CD4-positive, alpha-beta T cell treated with Interleukin-15 for 1 hour (primary cell): ENCODE data around the gene LRFN4.

Experiments
- DNase-seq: peaks from one replicate; pipeline ENCODE4 v3.0.0-alpha.2; 2020

The LRFN4 gene

DNA sequence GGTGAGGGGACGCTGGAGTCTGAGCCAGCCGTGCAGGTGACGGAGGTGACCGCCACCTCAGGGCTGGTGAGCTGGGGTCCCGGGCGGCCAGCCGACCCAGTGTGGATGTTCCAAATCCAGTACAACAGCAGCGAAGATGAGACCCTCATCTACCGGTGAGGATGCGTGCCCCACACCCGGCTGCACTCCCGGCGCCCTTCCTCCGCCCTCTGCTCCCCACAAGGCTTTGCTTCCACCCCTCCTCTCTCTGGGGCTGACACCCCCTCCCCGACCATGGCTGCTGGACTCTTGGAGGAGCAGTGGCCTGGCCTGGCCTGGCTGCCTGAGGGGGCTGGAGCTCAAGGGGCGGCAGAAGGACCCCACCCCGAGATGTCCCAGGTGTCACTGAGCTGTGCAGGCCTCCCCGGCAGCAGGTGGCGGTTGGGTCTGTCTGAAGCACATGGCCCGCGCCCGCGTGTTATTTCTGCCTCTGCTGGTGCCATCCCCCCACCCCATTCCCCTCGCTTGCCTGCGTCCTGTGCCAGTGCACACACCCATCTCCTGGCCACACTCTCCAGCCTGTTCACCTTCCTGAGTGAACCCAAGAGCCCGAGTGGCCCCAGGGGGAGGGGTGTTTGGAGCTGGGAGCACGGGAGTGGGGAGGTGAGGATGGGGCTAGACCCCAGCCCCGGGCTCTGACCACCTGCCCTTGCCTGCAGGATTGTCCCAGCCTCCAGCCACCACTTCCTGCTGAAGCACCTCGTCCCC is 2.2 kb downstream of the LRFN4 start:
- DNase-seq = no peak

DNA sequence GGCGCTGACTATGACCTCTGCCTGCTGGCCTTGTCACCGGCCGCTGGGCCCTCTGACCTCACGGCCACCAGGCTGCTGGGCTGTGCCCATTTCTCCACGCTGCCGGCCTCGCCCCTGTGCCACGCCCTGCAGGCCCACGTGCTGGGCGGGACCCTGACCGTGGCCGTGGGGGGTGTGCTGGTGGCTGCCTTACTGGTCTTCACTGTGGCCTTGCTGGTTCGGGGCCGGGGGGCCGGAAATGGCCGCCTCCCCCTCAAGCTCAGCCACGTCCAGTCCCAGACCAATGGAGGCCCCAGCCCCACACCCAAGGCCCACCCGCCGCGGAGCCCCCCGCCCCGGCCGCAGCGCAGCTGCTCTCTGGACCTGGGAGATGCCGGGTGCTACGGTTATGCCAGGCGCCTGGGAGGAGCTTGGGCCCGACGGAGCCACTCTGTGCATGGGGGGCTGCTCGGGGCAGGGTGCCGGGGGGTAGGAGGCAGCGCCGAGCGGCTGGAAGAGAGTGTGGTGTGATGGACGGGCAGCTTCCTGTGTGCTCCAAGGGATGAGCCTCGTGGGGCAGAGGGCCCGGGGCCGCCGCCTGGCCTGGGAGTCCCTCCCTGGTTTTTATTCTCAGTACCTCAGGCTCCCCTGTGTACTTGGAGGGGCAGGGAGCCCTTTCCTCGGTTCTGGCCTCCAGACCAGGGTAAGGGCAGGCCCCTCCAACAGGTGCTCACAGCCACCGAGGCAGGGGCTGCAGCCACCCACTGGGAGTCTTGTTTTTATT is 3.0 kb downstream of the LRFN4 start:
- DNase-seq = no peak

DNA sequence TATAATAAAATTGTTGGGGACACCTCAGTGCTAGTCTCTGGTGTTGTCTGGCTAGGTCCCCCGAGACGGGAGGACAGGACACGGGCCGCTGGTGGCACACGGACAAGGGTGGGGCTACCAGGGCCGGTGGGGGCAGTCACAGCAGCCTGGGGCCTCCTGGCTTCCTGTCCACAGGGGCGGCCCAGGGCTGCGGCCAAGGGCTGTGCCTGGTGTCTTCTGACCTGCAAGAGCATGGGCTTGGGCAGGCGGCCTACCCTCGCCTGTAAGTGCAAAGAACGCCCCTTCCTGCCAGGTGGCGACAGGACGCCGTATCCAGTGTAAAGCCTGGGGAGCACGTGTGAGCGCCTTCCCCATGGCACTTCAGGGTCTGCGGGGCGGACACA is 3.6 kb downstream of the LRFN4 start:
- DNase-seq = no peak

DNA sequence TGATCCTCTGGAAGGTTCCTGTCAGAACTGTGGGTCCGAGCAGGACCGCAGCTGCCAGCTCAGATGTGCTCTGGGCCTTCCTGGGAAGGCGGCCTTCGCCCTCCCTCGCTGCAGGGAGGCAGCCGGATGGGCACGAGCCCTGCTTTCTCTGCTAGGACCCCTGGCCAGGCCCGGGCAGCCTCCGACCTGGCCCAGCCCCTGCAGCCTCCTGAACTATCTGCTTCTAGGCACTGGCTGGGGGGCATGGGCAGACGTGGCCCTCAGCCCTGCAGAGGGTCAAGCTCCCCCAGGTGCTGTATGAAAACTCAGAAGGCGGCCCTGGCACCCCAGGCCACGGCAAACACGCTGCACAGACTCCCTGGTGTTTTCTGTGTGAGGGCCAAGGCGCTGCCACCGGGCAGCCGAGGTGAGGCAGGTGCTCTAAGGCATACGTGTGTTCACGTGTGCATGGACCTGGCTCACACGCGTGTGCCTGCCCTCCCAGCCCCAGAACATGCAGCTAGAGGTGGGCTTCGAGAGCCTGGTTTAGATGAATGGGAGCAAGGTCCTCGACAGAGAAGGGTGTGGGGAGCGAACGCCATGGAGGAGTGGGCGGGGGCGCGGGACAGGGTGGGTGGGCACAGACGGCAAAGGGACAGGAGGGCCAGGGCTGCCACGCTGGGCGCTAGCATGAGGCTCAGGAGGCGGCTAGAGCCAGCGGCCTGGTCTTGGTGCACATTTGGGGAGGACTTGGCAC is 4.3 kb downstream of the LRFN4 start:
- DNase-seq = no peak

DNA sequence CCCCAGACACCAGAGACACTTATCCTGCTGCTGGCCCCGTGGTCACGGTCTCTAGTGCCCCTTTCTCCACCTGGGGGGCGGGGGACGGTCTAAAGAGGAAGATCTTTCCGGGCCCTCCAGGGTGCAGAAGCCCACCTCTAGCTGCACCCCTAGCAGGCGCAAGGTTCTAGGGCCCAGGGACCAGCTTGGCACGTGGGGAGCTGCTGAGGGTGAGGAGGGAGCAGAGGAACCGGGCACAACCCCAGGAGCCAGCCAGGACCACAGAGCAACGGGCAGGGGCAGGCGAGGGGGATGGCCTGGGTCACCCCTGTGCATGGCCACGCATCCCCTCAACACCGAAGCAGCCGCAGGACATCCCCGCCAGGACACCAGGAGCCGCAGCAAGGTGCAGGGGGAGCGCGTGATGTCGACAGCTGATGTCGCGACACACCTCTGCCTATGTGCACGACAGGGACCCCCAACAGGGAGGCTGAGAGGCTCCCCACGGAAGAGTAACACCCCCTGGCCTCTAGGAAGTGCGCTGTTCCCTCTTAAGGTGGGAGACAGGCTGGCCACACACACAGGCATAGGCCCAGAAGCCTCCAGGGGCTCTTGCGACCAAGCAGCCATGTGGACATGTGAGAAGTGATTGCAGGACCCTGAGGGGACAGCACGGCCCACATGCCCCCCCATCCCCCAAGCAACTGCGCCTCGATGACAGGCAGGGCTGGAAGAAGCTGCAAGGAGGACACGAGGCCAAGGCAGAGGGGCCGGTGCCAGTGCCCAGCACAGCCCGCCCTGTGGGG is 5.1 kb downstream of the LRFN4 start:
- DNase-seq = no peak

DNA sequence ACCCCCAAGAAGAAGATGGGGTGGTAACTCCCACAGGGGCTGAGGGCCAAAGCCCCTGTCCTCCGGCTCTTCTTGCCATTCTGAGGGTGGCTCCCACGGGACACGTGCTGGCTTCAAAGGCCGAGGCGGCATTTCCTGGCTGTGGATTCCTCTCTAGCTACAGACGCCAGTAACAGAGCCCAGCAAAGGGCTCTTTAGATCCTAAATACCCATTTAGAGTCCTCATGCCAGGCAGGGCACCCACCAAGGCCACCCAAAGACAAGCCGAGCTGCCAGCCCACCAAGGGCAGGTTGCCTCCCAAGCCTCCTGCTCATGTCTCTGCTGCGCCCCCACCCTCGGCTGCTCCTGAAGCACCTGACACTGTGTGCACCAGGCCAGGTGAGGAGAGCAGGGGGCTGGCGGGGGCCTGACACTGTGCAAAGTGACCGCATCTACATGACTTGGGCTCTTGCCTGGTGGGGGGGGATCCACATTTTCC is 5.7 kb downstream of the LRFN4 start:
- DNase-seq = no peak

DNA sequence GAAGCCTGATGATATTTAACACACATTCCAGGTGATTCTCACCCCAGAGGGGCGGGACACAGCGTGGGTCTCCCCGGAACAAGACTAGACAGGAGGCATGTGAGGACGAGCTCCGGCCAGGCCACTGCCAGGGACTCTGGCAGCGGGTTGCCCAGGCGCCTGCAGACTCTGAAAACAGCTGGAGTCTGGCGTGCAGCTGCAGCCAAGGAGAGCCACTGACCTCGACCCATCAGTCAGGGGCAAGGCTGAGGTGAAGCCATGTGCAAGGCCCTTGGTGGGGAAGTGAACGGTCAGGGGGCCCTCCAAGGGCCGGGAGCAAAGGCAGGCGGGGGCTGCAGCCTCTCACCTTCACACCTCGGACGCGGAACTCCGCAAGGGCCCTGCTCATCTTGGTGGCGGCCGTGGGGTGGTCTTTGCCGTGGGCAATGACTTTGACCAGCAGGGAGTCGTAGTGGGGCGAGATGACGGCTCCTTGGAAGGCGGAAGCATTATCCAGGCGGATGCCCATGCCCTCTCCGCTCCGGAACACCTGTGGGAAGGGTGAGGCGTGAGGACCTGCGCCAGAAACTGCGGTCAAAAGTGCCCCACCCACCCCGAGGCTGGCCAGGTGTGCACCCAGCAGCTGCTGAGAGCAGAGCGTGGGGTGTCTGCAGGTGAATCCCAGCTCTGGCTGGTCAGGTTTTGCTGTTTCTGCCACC is 6.7 kb downstream of the LRFN4 start:
- no peak for DNase-seq

DNA sequence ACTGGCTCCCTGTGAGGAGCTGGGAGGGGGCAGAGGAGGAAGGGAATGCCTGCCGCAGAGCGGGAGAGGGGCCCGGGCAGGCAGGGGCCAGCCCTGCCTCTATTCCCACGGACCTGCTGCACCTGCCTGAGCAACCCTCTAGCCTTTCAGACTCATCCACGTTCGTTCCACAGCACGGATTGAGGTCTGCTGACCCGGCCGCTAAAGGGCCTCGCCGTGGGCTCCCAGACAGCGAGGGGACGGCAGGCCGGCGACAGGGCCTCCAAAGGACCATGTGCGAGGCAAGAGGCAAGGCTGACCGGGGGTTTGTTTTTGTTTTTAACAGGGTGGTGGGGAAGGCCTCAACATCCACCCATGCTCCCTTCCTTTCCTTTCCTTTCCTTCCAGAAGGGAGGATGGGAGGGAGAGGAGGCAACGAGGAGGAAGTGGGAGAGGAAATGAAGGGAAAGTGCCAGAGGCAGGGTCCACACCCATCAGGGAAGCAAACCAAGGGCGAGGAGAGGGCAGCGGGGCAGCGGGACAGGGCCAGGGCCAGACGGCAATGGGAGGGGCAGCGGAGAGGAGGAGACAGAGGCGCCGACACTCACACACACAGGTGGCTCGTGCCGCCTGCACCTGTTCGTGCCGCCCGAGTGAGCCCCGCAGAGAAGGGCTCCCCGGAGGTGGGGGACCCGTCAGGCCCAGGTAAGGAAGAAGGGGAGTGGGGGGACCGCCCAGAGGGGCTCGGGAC is 7.5 kb downstream of the LRFN4 start:
- no peak for DNase-seq

DNA sequence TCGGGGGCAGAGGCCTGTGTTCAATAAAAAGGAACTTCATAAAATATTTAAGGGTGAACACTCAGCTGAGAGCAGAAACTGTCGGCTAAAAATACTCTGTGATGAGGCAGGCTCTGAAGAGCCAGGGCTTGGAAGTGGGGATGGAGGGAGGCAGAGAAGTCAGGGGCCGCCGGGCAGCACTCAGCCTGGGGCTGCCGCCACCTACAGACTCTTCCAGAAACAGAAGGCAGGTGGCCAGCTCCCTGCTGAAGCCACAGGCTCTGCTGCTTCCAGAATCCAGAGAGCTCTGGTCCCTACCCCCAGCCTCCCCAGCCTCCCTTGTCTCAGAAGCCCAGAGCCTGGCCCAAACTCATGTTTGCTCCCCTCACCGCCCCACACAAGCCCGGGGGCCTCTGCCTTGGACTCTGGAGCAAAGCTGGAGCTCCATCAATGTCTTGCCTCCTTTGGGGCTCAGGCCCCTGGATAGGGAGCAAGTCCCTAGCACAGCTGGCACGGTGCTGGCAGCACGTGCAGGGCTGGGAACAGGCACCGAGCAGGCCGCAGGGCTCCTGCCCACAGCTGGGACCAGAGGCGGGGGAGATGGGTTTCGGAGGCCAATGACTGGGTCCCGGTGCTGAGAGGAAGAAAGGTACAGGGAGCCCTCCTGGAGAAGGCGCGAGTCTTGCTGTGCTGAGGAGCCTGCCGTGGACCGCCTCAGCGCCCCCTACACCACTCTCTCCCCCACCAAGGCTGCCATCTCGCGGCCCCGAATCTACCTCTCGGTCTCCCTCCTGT is 8.2 kb downstream of the LRFN4 start:
- no peak for DNase-seq

DNA sequence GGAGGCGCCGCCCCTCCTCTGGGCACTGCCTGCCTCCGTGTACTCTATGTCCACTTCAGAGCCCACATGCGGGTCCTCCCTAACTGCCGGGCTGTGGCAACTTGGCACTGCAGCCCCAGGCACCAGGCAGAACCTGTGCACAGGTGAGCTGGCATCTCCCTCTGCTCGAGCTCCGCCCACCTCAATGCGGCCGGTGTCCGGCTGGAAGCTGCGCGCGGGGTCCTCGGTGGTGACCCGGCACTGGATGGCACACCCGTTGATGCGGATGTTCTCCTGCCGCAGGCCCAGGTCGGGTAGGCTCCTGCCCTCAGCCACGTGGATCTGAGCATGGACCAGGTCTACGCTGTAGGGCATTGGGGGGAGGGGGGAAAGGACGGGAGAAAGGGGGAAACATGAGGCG is 9.1 kb downstream of the LRFN4 start:
- no peak for DNase-seq

DNA sequence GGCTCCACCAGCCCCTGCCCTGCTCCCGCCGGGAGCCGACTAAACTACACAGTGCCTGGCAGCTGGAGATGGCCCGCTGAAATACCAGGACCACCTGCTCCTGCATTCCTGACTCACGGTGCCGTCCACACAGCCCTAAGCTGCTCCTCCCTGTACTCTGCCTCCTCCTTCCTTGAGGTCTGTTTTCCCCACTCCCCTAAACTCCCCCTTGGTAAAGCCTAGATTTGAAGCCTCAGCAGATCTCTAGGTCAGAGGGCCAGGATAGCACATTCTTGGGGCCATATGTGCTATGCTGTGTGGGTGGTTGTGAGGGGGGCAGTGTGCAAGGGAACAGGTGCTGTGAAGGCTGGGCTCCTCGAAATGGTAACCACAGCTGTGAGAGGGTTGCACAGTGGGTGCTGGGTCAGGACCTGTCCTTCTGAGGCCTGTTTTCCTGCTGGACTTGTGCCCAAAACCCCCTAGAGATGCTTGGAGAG is 9.7 kb downstream of the LRFN4 start:
- no peak for DNase-seq

DNA sequence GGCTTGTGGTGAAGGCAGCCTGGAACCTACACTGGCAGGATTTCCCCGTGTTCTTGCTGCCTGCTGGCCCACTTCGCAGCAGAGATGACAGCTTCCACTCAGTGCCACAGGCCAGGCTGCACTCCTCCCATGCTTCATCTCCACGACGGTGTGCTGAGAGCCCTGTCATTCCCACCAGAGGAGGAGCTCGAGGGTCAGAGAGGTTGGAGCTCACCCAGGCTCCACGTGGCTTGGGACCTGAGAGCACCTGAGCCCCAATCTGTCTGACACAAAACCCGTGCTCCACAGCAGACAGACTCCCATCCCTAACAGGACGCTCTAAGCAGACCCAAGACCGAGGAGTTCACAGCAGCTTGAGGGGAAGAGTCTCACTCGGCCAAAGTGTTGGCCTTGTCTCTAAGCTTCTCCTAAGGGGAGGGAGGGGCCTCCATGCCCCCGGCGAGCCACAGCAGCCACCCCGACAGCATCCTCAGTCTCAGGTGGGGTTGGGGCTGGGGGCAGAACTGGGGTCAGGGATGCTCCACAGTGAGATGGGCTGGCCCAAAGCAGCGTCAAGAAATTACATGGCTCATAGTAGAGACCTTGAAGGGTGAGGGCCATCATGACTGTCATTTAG is 10.7 kb downstream of the LRFN4 start:
- DNase-seq = no peak

DNA sequence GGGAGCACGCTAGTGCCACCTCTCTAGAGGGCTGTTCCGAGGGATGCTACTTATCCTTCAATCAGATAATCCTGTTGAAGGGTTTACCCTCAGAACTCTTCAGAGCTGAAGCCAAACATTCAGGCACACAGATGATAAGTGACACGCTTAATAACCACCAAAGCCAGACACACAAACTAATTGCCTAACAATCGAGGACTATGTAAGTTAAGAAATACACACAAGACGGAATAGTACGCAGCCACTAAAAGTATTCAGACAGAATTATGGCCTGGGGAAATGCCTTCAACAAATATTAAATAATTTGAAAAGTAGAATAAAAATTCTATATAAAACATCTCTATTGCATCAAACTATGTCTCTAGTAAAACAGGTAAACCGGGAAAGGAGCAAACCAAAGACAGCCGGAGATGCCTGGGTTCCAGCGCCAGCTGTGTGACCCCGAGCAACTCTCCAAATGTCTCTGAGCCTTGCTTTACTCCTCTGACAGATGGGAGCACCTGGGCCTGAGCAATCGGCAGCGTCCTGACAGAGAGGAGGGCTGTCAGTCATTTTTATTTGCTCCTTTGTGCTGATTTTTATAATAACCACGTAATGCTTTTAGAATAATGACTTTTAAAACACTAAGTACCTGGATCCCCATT is 11.3 kb downstream of the LRFN4 start:
- no peak for DNase-seq

DNA sequence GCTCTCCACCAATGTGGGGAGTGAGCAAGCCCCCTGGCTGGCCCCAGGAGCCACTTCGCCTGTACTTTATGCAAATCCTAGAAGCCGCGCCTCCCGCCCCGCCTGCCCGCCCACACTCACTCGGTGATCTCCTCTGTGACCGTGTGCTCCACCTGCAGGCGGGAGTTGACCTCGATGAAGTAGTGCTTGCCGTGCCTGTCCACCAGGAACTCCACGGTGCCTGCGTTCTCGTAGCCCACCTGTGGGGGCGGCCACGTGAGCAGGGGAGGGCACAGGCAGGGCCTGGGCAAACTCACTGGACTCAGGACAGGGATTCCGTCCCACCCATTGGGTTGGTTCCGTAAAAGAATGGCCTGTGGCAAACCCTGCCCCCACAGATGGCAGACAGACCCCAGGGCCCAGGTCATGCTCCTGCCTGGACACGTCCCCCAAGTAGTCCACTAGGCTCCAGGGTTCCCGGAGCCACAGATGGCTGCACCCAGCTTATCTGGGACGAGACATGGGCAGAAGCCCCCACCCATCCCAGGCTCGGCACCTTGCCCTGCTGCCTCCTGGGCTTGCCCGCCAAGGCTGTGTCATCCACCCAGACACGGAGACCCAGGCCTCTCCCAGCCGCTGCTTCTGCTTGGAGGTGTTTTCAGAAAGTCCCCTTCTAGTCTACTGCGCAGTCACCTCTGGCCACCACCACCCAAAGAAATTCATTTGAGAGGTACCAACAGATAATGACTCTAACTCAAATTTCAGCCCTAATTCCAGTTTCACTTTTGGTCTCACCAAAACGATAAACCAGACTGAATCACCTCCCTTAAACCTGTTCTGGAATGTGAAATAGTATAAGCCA is 12.1 kb downstream of the LRFN4 start:
- DNase-seq = peak; percentile 76

DNA sequence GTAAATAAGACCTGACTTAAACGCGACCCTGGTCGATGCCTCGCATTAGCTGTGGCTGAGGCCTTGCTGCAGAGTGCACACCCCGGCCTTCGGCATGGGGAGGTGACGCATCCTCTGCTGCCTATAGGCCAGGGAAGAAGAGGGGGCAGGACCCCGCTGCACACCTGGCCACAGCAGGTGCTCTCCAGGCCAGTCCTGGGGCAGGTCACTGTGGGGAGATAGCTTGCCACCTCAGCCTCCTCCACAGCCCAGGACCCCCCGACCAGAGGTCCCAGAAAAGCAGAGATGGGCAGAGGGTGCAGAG is 12.7 kb downstream of the LRFN4 start:
- DNase-seq = no peak

DNA sequence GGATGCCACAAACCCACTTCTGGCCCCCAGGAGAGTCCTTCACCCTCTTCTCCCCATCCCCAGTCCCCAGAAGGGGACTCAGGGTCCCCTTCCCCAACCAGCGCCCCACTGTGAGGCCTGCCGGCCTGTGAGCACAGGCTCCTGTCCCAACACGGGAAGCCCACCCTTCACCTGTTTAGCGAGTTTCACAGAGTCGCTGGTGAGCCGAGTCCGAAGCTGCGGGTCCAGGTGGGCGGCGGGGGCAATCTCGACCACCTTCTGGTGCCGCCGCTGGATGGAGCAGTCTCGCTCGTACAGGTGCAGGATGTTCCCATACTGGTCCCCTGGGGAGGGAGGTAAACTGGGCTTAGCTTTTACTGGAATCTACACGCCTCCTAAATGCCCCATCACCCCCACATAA is 13.3 kb downstream of the LRFN4 start:
- no peak for DNase-seq

DNA sequence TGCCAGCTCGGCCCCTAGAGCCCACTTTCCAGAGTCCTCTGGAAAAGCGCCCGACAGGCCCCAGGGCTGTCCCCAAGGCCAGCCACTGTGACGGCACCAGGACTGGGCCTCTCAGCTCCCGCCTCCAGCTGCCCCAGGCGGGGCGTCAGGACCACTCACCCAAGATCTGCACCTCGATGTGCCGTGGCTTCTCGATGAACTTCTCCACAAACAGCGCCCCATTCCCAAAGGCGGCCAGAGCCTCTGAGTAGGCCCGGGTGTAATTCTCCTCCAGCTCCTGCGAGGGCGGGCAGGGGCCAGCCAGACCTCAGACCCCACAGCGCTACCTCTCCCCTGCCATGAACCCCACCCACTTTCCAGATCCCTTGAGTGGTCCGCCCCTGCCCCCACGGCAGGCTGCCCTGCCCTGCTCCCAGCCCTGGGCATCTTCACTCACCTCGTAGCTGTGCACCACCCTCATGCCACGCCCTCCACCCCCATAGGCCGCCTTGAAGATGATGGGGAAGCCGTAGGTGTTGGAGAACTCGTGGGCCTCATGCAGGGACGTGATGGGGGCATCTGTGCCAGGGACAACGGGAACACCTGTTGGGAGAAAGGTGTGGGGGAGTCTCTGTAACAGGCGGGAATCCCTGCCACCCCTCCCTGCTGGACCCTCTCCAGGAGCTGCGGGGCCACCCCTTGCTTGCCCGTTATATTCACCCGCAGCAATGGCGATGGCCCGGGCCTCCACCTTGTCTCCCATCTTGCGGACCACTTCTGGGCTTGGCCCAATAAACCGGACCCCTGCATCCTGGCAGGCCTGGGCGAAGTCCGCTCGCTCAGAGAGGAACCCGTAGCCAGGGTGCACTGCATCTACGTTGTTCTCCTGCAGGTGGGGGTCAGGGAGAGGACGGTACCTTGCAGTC is 14.0 kb downstream of the LRFN4 start:
- no peak for DNase-seq

DNA sequence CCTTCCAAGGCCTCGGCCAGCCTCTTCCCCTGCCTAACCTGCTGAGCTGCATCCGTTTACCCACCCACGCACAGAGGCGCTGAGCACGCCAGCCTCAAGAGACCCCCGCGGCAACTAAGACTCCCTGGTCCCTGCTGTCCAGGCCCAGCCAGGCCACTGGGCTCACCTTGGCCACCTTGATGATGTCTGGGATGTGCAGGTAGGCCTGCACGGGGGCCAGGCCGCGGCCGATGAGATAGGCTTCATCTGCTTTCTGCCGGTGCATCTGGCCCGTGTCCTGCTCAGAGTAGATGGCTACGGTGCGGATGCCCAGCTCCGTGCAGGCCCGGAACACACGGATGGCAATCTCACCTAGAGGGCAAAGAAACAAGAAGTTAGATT is 14.6 kb downstream of the LRFN4 start:
- no peak for DNase-seq
